Smooth muscle cell (in vitro differentiated cells): ENCODE results near the gene FHOD3. TPM values are rescaled to one million over a fixed set of nuclear protein-coding genes. Genes with fewer than 3 reads are reported as not detected.

Experiments used
- DNase-seq: peaks from one replicate; lab custom pipeline; 2025; ENCODE audit not compliant: unreplicated experiment; lab: John Stamatoyannopoulos, UW
- H2AFZ ChIP-seq: fragments of 200-600 bp; sonication (generic); 2 replicates; pipeline ENCODE4 v1.6.0; 2016; ENCODE audit warnings: antibody characterized with exemption, low read depth, mild to moderate bottlenecking
- H3F3A ChIP-seq: fragments of 200-600 bp; sonication (generic); 2 replicates; pipeline ENCODE4 v1.6.0; 2017; ENCODE audit warnings: antibody characterized with exemption, low read depth
- H3K27ac ChIP-seq: fragments of 200-600 bp; sonication (generic); 2 replicates; pipeline ENCODE4 v1.5.1; 2016; ENCODE audit warnings: low read depth, mild to moderate bottlenecking
- H3K27me3 ChIP-seq: fragments of 200-600 bp; sonication (generic); 2 replicates; pipeline ENCODE4 v1.6.1; 2016; ENCODE audit warnings: low read depth, mild to moderate bottlenecking
- H3K36me3 ChIP-seq: fragments of 200-600 bp; sonication (generic); 2 replicates; pipeline ENCODE4 v1.5.1; 2016; ENCODE audit warnings: low read depth
- H3K4me1 ChIP-seq: fragments of 200-600 bp; sonication (generic); 2 replicates; pipeline ENCODE4 v1.5.1; 2016; ENCODE audit warnings: low read depth
- H3K4me2 ChIP-seq: fragments of 200-600 bp; sonication (generic); 2 replicates; pipeline ENCODE4 v1.6.0; 2016; ENCODE audit warnings: mild to moderate bottlenecking
- H3K4me3 ChIP-seq: fragments of 200-600 bp; sonication (generic); 2 replicates; pipeline ENCODE4 v1.5.1; 2016; ENCODE audit warnings: mild to moderate bottlenecking
- H3K79me2 ChIP-seq: fragments of 200-600 bp; sonication (generic); 2 replicates; pipeline ENCODE4 v1.6.0; 2016; ENCODE audit warnings: low read depth, mild to moderate bottlenecking
- H3K9ac ChIP-seq: fragments of 200-600 bp; sonication (generic); 2 replicates; pipeline ENCODE4 v1.6.0; 2016; ENCODE audit warnings: low read depth
- H3K9me3 ChIP-seq: fragments of 200-600 bp; sonication (generic); replicated peaks from 2 replicates; pipeline ENCODE4 v1.5.1; 2016; ENCODE audit warnings: low read depth
- H4K20me1 ChIP-seq: fragments of 200-600 bp; sonication (generic); 2 replicates; pipeline ENCODE4 v1.6.0; 2016; ENCODE audit warnings: low read depth
- WGBS: methylation state at CpG from one replicate; pipeline ENCODE4 v1.1.7; 2016; ENCODE audit warnings: low lambda C conversion rate; 5-methylcytosine and 5-hydroxymethylcytosine counted together
- polyA plus RNA-seq: library from polyadenylated mRNA; unstranded; fragments of >200 nt; fragmentation: Nextera tagmentation; extraction: Ambion mirVana; gene quantifications from 2 replicates; pipeline ENCODE4 v1.2.1, GENCODE V29; 2016
- total RNA-seq: library from RNA; depleted of rRNA; stranded (reverse); fragments of >200 nt; gene quantifications from 2 replicates; pipeline ENCODE4 v1.2.3, GENCODE V29; 2014
- TF ChIP-seq, protein P1 (sequence below): fragments of 200-600 bp; sonication (generic); IDR thresholded peaks from 2 replicates; pipeline ENCODE4 v1.5.1; 2017; ENCODE audit warnings: borderline replicate concordance, mild to moderate bottlenecking, antibody characterized with exemption; ENCODE audit not compliant: insufficient read depth, poor library complexity, severe bottlenecking

Gene FHOD3
- total and polyA plus RNA-seq, 2 experiments from 2014 or later, result 6.3 to 19.4 TPM

DNA sequence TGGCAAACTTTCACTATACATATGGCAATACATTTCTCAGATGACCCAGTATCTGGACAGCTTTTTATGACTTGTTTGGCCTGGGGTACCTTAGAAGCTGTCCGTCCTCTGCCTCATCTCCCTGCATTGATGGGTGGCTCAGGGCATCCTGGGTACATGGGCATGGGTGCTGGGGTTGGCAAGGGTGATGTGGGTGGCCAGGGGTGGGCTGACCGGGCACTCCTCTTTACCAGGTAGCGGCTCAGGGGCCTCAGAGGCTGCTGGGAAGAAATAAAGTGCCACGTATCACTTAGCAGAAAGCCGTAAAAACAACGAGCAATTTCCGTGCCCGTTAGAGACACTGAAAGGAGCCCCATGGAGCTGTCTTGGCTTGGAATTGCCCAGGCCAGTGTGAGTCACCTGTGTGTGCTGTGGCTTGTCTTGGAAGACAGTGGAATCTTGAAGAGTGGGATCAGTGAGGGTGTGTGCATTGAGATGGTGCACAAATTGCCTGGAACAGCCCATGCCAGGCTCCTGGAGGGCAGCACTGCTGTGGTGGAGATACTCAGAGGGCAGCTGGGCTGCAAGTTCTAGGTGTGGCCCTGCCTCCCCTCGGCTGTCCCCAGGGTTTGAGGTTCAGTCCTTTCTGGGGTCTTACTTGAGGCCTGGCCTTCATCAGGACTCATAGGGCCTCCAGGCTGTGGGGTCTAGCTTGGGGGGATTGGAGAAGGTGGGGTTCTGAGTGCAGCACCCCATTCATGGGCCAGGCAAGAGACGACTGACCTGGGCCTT lies 88.8 kb downstream of the FHOD3 start:
- Histone ChIP-seq H3K4me2 (no peak overlapping the region), H3K36me3 (no peaks in the 10 kb centered on the region), H3K9ac (no peak overlapping the region), H3K27ac (peak overlapping the region; percentile 21), H3K4me1 (no peaks in the 10 kb centered on the region), H3K4me3 (no peak overlapping the region), H3K27me3 (no peaks in the 10 kb centered on the region), H3K79me2 (peaks cover 6% of the 10 kb centered on the region), H3F3A (peaks cover 15% of the 10 kb centered on the region), H4K20me1 (no peaks in the 10 kb centered on the region), H2AFZ (no peak overlapping the region), H3K9me3 (no peaks in the 10 kb centered on the region)
- 69% methylated on average over 10 of the region's 10 CpGs for WGBS
- TF ChIP-seq, protein P1, sequence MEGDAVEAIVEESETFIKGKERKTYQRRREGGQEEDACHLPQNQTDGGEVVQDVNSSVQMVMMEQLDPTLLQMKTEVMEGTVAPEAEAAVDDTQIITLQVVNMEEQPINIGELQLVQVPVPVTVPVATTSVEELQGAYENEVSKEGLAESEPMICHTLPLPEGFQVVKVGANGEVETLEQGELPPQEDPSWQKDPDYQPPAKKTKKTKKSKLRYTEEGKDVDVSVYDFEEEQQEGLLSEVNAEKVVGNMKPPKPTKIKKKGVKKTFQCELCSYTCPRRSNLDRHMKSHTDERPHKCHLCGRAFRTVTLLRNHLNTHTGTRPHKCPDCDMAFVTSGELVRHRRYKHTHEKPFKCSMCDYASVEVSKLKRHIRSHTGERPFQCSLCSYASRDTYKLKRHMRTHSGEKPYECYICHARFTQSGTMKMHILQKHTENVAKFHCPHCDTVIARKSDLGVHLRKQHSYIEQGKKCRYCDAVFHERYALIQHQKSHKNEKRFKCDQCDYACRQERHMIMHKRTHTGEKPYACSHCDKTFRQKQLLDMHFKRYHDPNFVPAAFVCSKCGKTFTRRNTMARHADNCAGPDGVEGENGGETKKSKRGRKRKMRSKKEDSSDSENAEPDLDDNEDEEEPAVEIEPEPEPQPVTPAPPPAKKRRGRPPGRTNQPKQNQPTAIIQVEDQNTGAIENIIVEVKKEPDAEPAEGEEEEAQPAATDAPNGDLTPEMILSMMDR, result no peak
- DNase-seq, result no peak

DNA sequence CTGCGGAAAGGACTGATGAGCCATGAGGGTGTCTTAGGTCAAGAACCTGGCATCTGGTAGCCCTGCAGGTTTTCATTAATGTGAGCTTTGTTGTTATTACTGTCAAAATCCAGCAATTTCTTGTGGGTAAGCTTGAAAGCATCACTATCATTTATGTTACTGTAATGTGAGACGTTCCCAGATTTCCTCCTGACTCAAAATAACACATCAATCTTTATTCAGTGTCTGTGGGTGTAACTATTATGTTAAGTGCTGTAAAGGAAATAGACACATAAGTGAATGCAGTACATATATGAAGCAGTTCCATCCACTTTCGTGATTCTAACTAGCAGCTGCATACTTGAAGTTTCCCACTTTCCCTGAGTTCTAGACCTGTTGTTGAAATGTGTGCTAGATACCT lies 89.8 kb downstream of the FHOD3 start:
- Histone ChIP-seq H3K9me3 (no peaks in the 10 kb centered on the region), H3K9ac (no peak overlapping the region), H3K27me3 (no peaks in the 10 kb centered on the region), H3K4me3 (no peak overlapping the region), H3K79me2 (peaks cover 6% of the 10 kb centered on the region), H3K36me3 (no peaks in the 10 kb centered on the region), H3K4me1 (peaks cover 6% of the 10 kb centered on the region), H4K20me1 (no peaks in the 10 kb centered on the region), H3F3A (peaks cover 10% of the 10 kb centered on the region), H3K27ac (peak overlapping the region; percentile 28), H2AFZ (no peak overlapping the region), H3K4me2 (no peak overlapping the region)
- WGBS, result 61% methylated on average over 3 of the region's 3 CpGs
- DNase-seq, result no peak
- TF ChIP-seq, protein P1, result no peak

DNA sequence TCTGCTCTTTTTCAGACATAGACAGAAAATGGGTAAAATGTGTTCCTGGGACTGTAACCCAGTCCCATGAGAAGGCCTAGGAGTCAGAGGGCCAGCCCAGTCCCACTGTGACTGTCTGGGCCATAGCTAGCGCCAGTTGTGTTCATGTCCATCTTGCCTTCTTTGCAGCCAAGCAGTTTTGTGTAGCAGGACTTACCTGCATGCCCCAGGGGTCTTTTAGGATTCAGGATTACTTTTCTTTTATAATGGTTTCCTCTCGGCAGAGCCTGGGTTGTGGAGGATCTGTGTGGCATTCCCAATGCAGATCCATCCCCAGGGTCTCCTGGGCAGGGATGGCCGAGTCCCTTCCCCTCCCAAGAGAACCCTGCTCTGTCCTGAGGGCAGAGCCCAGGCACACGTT lies 90.8 kb downstream of the FHOD3 start:
- 87% methylated on average over 4 of the region's 4 CpGs for WGBS

More for the DNA sequence above, 90.8 kb downstream of the FHOD3 start:
- peaks cover 19% of the 10 kb centered on the region for H3F3A ChIP-seq
- DNase-seq, result no peak
- no peak overlapping the region for H3K9ac ChIP-seq
- H3K4me1 ChIP-seq, result peaks cover 16% of the 10 kb centered on the region
- H3K27me3 ChIP-seq, result no peaks in the 10 kb centered on the region
- no peak overlapping the region for H3K4me3 ChIP-seq
- peaks cover 6% of the 10 kb centered on the region for H3K79me2 ChIP-seq
- no peaks in the 10 kb centered on the region for H3K36me3 ChIP-seq
- no peak overlapping the region for H2AFZ ChIP-seq
- TF ChIP-seq, protein P1, result no peak
- no peaks in the 10 kb centered on the region for H3K9me3 ChIP-seq
- H3K27ac ChIP-seq, result peak overlapping the region; percentile 28
- no peak overlapping the region for H3K4me2 ChIP-seq
- no peaks in the 10 kb centered on the region for H4K20me1 ChIP-seq
